HCT116 (cell line): ENCODE measurements around the gene NEURL1. TPM values are rescaled to one million over a fixed set of nuclear protein-coding genes. Genes with fewer than 3 reads are reported as not detected.

Experiments used
- ATAC-seq: fragments of 200-7000 bp; cut with Tn5 transposase; 2 replicates; pipeline ENCODE4 v1.9.1; 2020; ENCODE audit warnings: mild to moderate bottlenecking, moderate library complexity
- BruUV-seq: library from RNA; stranded (reverse); fragments of 400-500 nt; replicated peaks from 2 replicates; lab custom pipeline; 2021; lab: Mats Ljungman, UMichigan
- CTCF ChIA-PET: fragments of 300-600 bp; sonication (Branson Sonifier 250); formaldehyde crosslinking; loops from one replicate; lab custom pipeline; 2021; ENCODE audit warnings: antibody characterized with exemption; lab: Charles Lee
- POLR2A ChIA-PET: fragments of 300-600, 350-600 bp; sonication (Branson Sonifier 250); formaldehyde crosslinking; loops from one replicate; lab custom pipeline; 2021; ENCODE audit warnings: antibody characterized with exemption; lab: Charles Lee
- RAD21 ChIA-PET, 2 experiments: fragments of 300-600 bp; sonication (Branson Sonifier 250); formaldehyde crosslinking; loops; one replicate each; lab custom pipeline; 2023; ENCODE audit warnings: low total read pairs in 2 of 2; ENCODE audit not compliant: uncharacterized antibody in 2 of 2, unreplicated experiment in 2 of 2, low non-redundant PET in 1 of 2; lab: Charles Lee
- DNase-seq: peaks from one replicate; pipeline ENCODE4 v3.0.0-alpha.2; 2010; ENCODE audit warnings: low read depth, low spot score
- H2AFZ ChIP-seq: fragments of 200-600 bp; shearing (Covaris generic), sonication (generic); 2 replicates; pipeline ENCODE4 v1.6.1; 2017; ENCODE audit warnings: low read depth, mixed run types, mixed read lengths, antibody characterized with exemption, low read length; ENCODE audit not compliant: poor library complexity, severe bottlenecking
- H3K27ac ChIP-seq: 2 replicates; pipeline ENCODE4 v1.5.1; 2012; ENCODE audit warnings: low read depth, low read length
- H3K27me3 ChIP-seq: fragments of 200-600 bp; sonication (generic); 2 replicates; pipeline ENCODE4 v1.6.1; 2016; ENCODE audit warnings: mixed run types, low read length, mixed read lengths; ENCODE audit not compliant: insufficient read depth
- H3K36me3 ChIP-seq, 2 experiments: fragments of 200-500 bp in 1 of 2; fragments of 200-600 bp in 1 of 2; sonication (Bioruptor generic) in 1 of 2; sonication (generic) in 1 of 2; 2 replicates each; pipeline versions ENCODE4 v1.5.1 to v1.6.1; 2014 to 2016; ENCODE audit warnings: low read length in 2 of 2, inconsistent platforms in 1 of 2, mixed read lengths in 1 of 2, mixed run types in 1 of 2; ENCODE audit not compliant: insufficient read depth in 2 of 2, control insufficient read depth in 1 of 2
- H3K4me1 ChIP-seq, 2 experiments: fragments of 200-600 bp in 1 of 2; sonication (generic) in 1 of 2; 2 replicates each; pipeline versions ENCODE4 v1.5.1 to v1.6.1; 2012 to 2017; ENCODE audit warnings: low read length in 2 of 2, inconsistent platforms in 1 of 2, mild to moderate bottlenecking in 1 of 2, mixed read lengths in 1 of 2, mixed run types in 1 of 2, moderate library complexity in 1 of 2; ENCODE audit not compliant: insufficient read depth in 2 of 2, control insufficient read depth in 1 of 2
- H3K4me2 ChIP-seq: fragments of 200-600 bp; sonication (generic); 2 replicates; pipeline ENCODE4 v1.6.1; 2017; ENCODE audit warnings: mixed run types, low read length, mixed read lengths
- H3K4me3 ChIP-seq, 2 experiments: fragments of 200-600 bp in 1 of 2; sonication (generic) in 1 of 2; replicated peaks in 1 of 2; 2 replicates each; pipeline ENCODE4 v1.5.1; 2011 to 2016; ENCODE audit warnings: low read length in 2 of 2, control low read depth in 1 of 2, low read depth in 1 of 2, mild to moderate bottlenecking in 1 of 2, mixed read lengths in 1 of 2, mixed run types in 1 of 2
- H3K79me2 ChIP-seq: fragments of 200-600 bp; sonication (generic); 2 replicates; pipeline ENCODE4 v1.6.1; 2017; ENCODE audit warnings: mild to moderate bottlenecking, mixed run types, low read length, moderate library complexity, mixed read lengths; ENCODE audit not compliant: insufficient read depth
- H3K9ac ChIP-seq: fragments of 200-600 bp; sonication (generic); 2 replicates; pipeline ENCODE4 v1.6.1; 2016; ENCODE audit warnings: low read length, mixed read lengths
- H3K9me2 ChIP-seq: fragments of 200-600 bp; sonication (generic), shearing (Covaris generic); 2 replicates; pipeline ENCODE4 v1.6.1; 2017; ENCODE audit warnings: mixed run types, mild to moderate bottlenecking, moderate library complexity; ENCODE audit not compliant: insufficient read depth
- H3K9me3 ChIP-seq, 2 experiments: fragments of 200-500 bp in 1 of 2; fragments of 200-600 bp in 1 of 2; sonication (Bioruptor generic) in 1 of 2; sonication (generic) in 1 of 2; 2 replicates each; pipeline ENCODE4 v1.6.1; 2014 to 2017; ENCODE audit warnings: low read length in 2 of 2, mixed read lengths in 2 of 2, inconsistent platforms in 1 of 2, low read depth in 1 of 2, mild to moderate bottlenecking in 1 of 2, mixed run types in 1 of 2, moderate library complexity in 1 of 2; ENCODE audit not compliant: control insufficient read depth in 1 of 2, insufficient read depth in 1 of 2
- H4K20me1 ChIP-seq: fragments of 200-600 bp; sonication (generic), shearing (Covaris generic); 2 replicates; pipeline ENCODE4 v1.6.1; 2017; ENCODE audit warnings: mixed run types, mild to moderate bottlenecking, moderate library complexity; ENCODE audit not compliant: insufficient read depth
- CBX3 ChIP-seq: IDR thresholded peaks from 2 replicates; pipeline ENCODE4 v1.6.1; 2012; ENCODE audit warnings: low read depth
- CEBPB ChIP-seq: IDR thresholded peaks from 2 replicates; pipeline ENCODE4 v1.6.1; 2012; ENCODE audit warnings: low read depth
- ELF1 ChIP-seq: IDR thresholded peaks from 2 replicates; pipeline ENCODE4 v1.6.1; 2012; ENCODE audit warnings: low read depth, borderline replicate concordance
- EZH2 ChIP-seq: fragments of 200-600 bp; sonication (generic); IDR thresholded peaks from 2 replicates; pipeline ENCODE4 v1.6.1; 2017; ENCODE audit warnings: antibody characterized with exemption, mixed run types
- EZH2phosphoT487 ChIP-seq: fragments of 200-600 bp; IDR thresholded peaks from 2 replicates; pipeline ENCODE4 v1.6.1; 2018; ENCODE audit warnings: antibody characterized with exemption, borderline replicate concordance
- FOSL1 ChIP-seq: IDR thresholded peaks from 2 replicates; pipeline ENCODE4 v1.6.1; 2012; ENCODE audit warnings: low read depth
- JUND ChIP-seq: IDR thresholded peaks from 2 replicates; pipeline ENCODE4 v1.6.1; 2012
- MAX ChIP-seq: IDR thresholded peaks from 2 replicates; pipeline ENCODE4 v1.6.1; 2012
- POLR2A ChIP-seq: IDR thresholded peaks from 2 replicates; pipeline ENCODE4 v1.7.0; 2011; ENCODE audit warnings: borderline replicate concordance; ENCODE audit not compliant: insufficient read depth, insufficient read length; ENCODE audit errors: extremely low read depth
- POLR2AphosphoS5 ChIP-seq: IDR thresholded peaks from 2 replicates; pipeline ENCODE4 v1.6.1; 2011; ENCODE audit warnings: mild to moderate bottlenecking, low read depth, low read length, moderate library complexity
- RAD21 ChIP-seq: IDR thresholded peaks from 2 replicates; pipeline ENCODE4 v1.6.1; 2012; ENCODE audit warnings: low read depth, mild to moderate bottlenecking
- REST ChIP-seq: IDR thresholded peaks from 2 replicates; pipeline ENCODE4 v1.6.1; 2012; ENCODE audit warnings: low read depth
- SIN3A ChIP-seq: IDR thresholded peaks from 2 replicates; pipeline ENCODE4 v1.6.1; 2012; ENCODE audit warnings: low read depth
- TCF7L2 ChIP-seq: IDR thresholded peaks from 2 replicates; pipeline ENCODE4 v1.7.0; 2011; ENCODE audit warnings: borderline replicate concordance, inconsistent platforms; ENCODE audit not compliant: insufficient read depth, insufficient read length; ENCODE audit errors: extremely low read depth
- YY1 ChIP-seq: IDR thresholded peaks from 2 replicates; pipeline ENCODE4 v1.6.1; 2011; ENCODE audit warnings: low read length, low read depth, moderate library complexity, mild to moderate bottlenecking; ENCODE audit not compliant: insufficient replicate concordance; ENCODE audit errors: extremely low read depth
- ZFX ChIP-seq: fragments of 450-650 bp; IDR thresholded peaks from 2 replicates; pipeline ENCODE4 v1.6.1; 2017
- ZNF274 ChIP-seq: fragments of 200-500 bp; sonication (Bioruptor generic); IDR thresholded peaks from 2 replicates; pipeline ENCODE4 v1.6.1; 2014; ENCODE audit warnings: mild to moderate bottlenecking, low read depth, low read length, inconsistent platforms
- intact Hi-C: fragments of 100-400 bp; cut with micrococcal nuclease; formaldehyde crosslinking; loops from 2 replicates; pipeline ENCODE4 v1.10.0; 2022
- total RNA-seq: library from RNA; stranded (reverse); gene quantifications from one replicate; pipeline ENCODE4 v1.2.1, GENCODE V29; 2021; ENCODE audit not compliant: unreplicated experiment
- TF ChIP-seq, protein P1 (sequence below): IDR thresholded peaks from 2 replicates; pipeline ENCODE4 v1.6.1; 2012
- TF ChIP-seq, protein P2 (sequence below): IDR thresholded peaks from 2 replicates; pipeline ENCODE4 v1.6.1; 2011; ENCODE audit warnings: mild to moderate bottlenecking, low read length, moderate library complexity; ENCODE audit not compliant: insufficient replicate concordance; ENCODE audit errors: extremely low read depth

The NEURL1 gene
- total RNA-seq, 1 experiment from 2014 or later: 1.4 TPM

- Histone ChIP-seq H3K4me2 (no peak overlapping the region), H2AFZ (no peak overlapping the region), H3K4me1 (peaks cover 3 to 18% of the 10 kb centered on the region in 2 experiments; a peak in 3 of 4 replicates), H3K9ac (no peak overlapping the region), H3K9me2 (no peaks in the 10 kb centered on the region), H3K27me3 (no peaks in the 10 kb centered on the region), H3K79me2 (no peaks in the 10 kb centered on the region), H3K36me3 (no peaks in the 10 kb centered on the region), H4K20me1 (no peaks in the 10 kb centered on the region), H3K9me3 (no peaks in the 10 kb centered on the region), H3K27ac (no peak overlapping the region), H3K4me3 (no peak overlapping the region)
- ChIA-PET CTCF (no interaction called here), RAD21 (no interaction called here), POLR2A (no interaction called here)
- intact Hi-C loops: no loop called here
- TF ChIP-seq YY1 (no peak), MAX (no peak), RAD21 (no peak), ELF1 (no peak), ZNF274 (no peak), EZH2 (no peak), EZH2phosphoT487 (no peak), FOSL1 (no peak), JUND (no peak), CEBPB (no peak), POLR2A (no peak), ZFX (no peak), CBX3 (no peak), POLR2AphosphoS5 (no peak), TCF7L2 (no peak), SIN3A (no peak), REST (no peak)
- TF ChIP-seq, protein P1, sequence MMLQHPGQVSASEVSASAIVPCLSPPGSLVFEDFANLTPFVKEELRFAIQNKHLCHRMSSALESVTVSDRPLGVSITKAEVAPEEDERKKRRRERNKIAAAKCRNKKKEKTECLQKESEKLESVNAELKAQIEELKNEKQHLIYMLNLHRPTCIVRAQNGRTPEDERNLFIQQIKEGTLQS: no peak
- TF ChIP-seq, protein P2, sequence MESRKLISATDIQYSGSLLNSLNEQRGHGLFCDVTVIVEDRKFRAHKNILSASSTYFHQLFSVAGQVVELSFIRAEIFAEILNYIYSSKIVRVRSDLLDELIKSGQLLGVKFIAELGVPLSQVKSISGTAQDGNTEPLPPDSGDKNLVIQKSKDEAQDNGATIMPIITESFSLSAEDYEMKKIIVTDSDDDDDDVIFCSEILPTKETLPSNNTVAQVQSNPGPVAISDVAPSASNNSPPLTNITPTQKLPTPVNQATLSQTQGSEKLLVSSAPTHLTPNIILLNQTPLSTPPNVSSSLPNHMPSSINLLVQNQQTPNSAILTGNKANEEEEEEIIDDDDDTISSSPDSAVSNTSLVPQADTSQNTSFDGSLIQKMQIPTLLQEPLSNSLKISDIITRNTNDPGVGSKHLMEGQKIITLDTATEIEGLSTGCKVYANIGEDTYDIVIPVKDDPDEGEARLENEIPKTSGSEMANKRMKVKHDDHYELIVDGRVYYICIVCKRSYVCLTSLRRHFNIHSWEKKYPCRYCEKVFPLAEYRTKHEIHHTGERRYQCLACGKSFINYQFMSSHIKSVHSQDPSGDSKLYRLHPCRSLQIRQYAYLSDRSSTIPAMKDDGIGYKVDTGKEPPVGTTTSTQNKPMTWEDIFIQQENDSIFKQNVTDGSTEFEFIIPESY: no peak
- BruUV-seq: no TSS peak
- ATAC-seq (no peak), DNase-seq (no peak)
Measured at GRCh38 chr10:103457176-103457712, 36.3 kb upstream of the NEURL1 start.
